Skeletal muscle satellite cell (primary cell): ENCODE measurements around the gene KAT6B.
"Not testable (repeated sequence)": the region's sequence is repeated elsewhere in the genome, so short reads cannot be mapped to it uniquely, and the experiment has no call there.

Experiments
- H3K27me3 ChIP-seq: 2 replicates; pipeline ENCODE4 v1.7.0; 2013; ENCODE audit warnings: low read length; ENCODE audit not compliant: control insufficient read depth, insufficient read depth
- H3K36me3 ChIP-seq: 2 replicates; pipeline ENCODE4 v1.7.0; 2013; ENCODE audit warnings: mild to moderate bottlenecking, control low read depth, low read length; ENCODE audit not compliant: insufficient read depth
- H3K4me1 ChIP-seq: 2 replicates; pipeline ENCODE4 v1.7.0; 2013; ENCODE audit warnings: low read length; ENCODE audit not compliant: control insufficient read depth, insufficient read depth
- H3K4me2 ChIP-seq: 2 replicates; pipeline ENCODE4 v1.7.0; 2013; ENCODE audit warnings: mild to moderate bottlenecking, low read length
- H3K4me3 ChIP-seq: 2 replicates; pipeline ENCODE4 v1.7.0; 2013; ENCODE audit warnings: low read length
- H3K9ac ChIP-seq: 2 replicates; pipeline ENCODE4 v1.7.0; 2013; ENCODE audit warnings: mild to moderate bottlenecking, low read depth, low read length, moderate library complexity
- H3K9me3 ChIP-seq: replicated peaks from 2 replicates; pipeline ENCODE4 v1.7.0; 2013; ENCODE audit warnings: mild to moderate bottlenecking, control low read depth, low read length

Gene KAT6B

DNA sequence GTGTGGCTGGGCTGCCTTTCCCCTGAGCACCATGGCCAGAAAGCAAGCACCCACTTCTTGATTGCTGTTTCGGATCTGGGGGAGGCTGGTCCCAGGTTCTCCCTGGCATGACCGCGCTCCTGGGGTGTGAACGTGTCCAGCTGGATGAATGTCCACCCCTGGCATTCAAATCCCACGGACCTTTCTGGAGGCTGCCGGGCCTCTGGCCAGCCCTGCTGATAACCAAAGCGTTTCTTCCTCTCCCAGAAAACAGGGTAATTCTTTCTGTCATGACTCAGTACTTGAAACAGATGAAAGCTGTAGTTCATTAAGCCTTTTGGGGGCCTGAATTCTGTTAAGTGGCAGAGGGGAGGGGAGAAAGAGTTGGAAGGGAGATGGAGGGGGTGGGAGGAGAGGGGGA lies 211.9 kb downstream of the KAT6B start:
- H3K36me3 ChIP-seq, result no peaks in the 10 kb centered on the region
- H3K4me3 ChIP-seq, result no peak overlapping the region
- H3K9ac ChIP-seq, result no peak overlapping the region
- H3K9me3 ChIP-seq, result no peaks in the 10 kb centered on the region
- no peaks in the 10 kb centered on the region for H3K4me1 ChIP-seq
- no peak overlapping the region for H3K4me2 ChIP-seq
- H3K27me3 ChIP-seq, result no peaks in the 10 kb centered on the region

DNA sequence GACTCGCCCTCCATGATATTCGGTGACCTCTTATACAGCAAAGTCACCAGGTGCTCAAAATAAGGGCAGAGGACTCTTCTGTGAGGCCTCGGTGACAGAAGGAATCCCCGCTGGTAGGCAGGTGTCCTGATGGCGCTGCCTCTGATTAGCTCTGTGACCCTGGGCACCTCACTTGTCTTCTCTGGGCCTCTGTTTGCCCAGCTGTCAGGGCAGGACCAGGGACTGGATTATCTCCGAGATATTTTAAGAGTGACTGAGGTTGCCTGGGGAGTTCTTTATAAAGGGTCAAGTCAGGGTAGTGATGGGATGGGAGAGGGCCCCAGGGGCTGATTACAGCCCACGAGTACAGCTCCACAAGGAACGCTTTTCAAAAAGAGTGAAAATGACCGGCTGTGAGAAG lies 214.2 kb downstream of the KAT6B start:
- no peaks in the 10 kb centered on the region for H3K36me3 ChIP-seq
- no peaks in the 10 kb centered on the region for H3K9me3 ChIP-seq
- H3K4me2 ChIP-seq, result no peak overlapping the region
- no peaks in the 10 kb centered on the region for H3K27me3 ChIP-seq
- H3K4me3 ChIP-seq, result no peak overlapping the region
- H3K9ac ChIP-seq, result no peak overlapping the region
- no peaks in the 10 kb centered on the region for H3K4me1 ChIP-seq

DNA sequence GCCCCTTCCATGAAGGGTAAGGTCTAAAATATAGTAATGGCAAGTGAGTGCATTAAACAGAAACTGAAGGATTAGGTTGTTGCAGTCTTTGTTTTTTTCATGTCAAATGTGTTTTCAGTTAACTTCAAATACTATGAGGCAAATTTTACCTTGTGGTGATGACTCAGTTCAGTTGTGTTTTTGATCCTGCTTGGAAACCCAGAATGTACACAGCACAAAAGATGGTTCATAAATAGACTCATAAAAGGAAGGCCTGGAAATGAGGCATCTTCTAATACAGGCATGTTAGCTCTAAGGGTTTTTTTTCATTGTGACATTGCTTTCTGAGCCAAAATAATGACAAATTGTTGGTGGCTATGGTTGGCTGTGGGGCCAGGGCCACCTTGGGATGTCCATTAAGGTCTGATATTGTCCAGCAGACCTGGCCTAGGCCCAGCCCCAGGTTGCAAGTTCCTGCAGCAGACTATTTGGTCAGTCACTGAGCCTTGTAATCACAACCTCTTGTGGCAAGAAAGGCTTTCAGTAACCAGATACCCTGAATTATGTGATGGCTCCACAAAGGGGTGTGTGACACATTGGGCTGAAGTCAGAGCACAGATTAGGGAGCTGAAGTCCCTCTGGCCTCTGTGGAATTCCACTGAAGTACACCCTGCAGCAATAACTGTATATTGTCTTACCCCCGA lies 216.0 kb downstream of the KAT6B start:
- H3K36me3 ChIP-seq, result no peaks in the 10 kb centered on the region
- H3K4me3 ChIP-seq, result no peak overlapping the region
- H3K4me2 ChIP-seq, result no peak overlapping the region
- no peak overlapping the region for H3K9ac ChIP-seq
- H3K9me3 ChIP-seq, result no peaks in the 10 kb centered on the region
- no peaks in the 10 kb centered on the region for H3K27me3 ChIP-seq
- H3K4me1 ChIP-seq, result no peaks in the 10 kb centered on the region

DNA sequence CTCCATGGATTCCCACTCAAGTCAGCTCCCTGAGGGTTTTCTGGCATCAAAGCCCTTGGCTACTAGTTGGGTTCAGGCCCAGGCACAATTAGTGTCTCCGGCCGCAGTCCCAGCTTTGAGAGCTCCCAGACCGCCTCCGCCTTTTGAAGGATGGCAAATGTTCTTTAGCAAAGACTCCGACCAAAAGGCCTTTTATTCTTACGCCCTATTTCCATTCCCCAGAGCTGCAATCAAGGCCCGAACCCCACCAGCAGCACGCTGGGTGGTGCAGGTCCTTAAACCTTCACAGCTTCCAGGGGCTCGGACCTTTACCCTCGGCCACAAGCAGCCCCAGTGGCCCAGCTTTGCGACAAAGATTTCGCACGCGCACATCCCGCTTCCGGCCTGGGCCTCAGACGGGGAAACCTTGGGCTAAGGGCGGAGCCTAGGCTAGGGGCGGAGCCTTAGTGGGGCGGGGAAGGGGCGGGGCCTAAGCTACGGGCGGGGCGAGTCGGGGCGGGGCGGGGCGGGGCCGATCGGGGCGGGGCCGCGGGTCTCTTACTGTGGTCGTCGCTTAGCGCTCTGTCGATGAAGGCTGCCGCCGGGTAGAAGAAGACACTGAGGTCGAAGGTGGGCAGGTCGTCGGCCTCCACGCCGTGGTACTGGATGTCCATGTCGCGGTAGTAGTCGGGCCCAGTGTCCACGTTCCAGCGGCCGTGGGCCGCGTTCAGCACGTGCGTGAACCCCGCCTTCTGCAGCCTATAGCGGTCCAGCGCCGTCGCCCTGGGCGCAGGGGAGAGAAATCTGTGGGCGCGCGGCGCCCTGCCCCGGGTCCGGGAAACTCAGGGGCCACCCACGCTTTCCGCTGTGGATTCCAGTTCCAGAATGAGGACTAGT lies 217.1 kb downstream of the KAT6B start:
- Histone ChIP-seq H3K4me3 (no peak overlapping the region), H3K36me3 (no peaks in the 10 kb centered on the region), H3K9me3 (no peaks in the 10 kb centered on the region), H3K27me3 (no peaks in the 10 kb centered on the region), H3K4me1 (no peaks in the 10 kb centered on the region), H3K9ac (no peak overlapping the region), H3K4me2 (no peak overlapping the region)

GRCh38 chr10:75048669-75049098 lies 222.3 kb downstream of the KAT6B start:
- H3K27me3 ChIP-seq, result peaks cover 4% of the 10 kb centered on the region
- no peak overlapping the region for H3K9ac ChIP-seq
- H3K4me2 ChIP-seq, result no peak overlapping the region
- H3K4me3 ChIP-seq, result no peak overlapping the region
- no peaks in the 10 kb centered on the region for H3K36me3 ChIP-seq
- no peaks in the 10 kb centered on the region for H3K9me3 ChIP-seq
- H3K4me1 ChIP-seq, result no peaks in the 10 kb centered on the region

DNA sequence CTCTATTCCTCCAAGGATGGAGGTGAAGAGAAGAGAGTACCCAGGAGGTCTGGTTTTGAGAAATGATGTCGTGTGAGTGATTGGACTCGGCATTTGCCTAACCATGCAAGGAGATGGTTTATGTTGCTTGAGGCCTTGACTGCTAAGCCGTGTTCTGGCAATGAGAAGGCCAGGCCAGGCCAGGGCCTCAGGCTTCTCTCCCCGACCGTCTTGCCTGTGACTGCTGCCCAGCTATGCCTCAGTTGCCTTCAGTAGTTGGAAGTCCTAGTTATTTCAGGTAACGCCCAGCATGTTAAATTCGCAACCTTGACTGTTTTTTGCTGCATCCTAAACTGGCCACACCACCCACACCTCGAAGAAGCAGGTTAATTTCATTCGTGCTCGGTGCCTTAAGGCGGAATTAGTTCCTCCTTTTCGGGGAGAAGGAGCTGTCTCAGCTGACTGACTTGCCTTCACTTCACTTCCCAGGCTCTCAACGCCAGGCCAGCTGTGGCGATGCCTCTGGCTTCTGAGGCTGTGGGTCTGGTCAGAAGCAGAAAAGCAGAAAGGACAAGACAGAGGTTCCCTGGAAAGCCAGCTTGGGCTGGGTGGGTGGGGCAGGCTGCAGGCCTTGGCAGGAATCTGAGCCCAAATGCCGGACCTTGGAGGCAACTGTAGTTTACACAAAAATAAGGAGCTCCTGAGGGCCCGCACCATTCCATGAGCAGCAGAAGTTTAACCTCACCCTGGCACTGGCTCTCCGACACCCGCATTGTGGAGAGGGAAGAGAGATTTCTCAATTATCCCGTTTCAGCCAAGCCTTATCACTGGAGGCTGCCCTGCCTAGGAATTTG lies 223.1 kb downstream of the KAT6B start:
- H3K4me2 ChIP-seq, result no peak overlapping the region
- peaks cover 4% of the 10 kb centered on the region for H3K27me3 ChIP-seq
- no peak overlapping the region for H3K9ac ChIP-seq
- H3K36me3 ChIP-seq, result no peaks in the 10 kb centered on the region
- no peaks in the 10 kb centered on the region for H3K4me1 ChIP-seq
- no peak overlapping the region for H3K4me3 ChIP-seq
- no peaks in the 10 kb centered on the region for H3K9me3 ChIP-seq

DNA sequence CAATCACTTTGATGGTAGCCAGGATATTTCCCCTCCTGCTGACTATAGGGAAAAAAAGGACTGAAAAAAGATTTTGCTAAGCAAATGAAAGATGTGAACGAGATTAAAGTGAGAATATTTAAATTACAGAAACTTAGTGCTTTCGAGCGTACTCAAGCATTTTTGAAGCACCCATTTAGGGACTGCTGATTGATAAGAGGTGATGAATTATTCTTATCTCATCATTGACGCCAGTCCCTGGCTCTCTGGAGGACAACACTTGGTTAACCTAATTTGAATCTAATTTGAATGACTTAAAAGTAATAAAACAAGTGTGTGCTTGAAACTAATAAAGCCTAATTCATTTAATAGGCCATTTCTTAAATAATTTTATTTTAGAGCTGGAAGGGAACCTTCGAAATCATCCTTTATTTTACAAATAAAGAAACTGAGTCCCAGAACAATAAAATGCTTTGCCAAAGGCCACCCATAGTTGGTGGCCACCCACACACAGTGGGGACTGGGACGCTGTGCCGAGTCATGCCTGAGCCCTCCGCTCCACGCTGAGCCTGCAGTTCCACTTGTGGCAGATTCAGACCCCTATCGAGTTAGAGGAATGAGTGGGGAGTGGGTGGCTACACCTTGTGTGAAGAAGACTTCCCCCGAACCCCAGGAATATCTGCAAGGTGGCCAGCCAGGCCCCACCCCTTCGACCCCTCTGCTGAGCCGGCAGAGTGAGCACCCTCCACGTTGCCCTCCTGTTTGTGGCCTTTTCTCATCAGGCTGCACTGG lies 223.9 kb downstream of the KAT6B start:
- Histone ChIP-seq H3K9ac (no peak overlapping the region), H3K4me2 (no peak overlapping the region), H3K36me3 (no peaks in the 10 kb centered on the region), H3K9me3 (no peaks in the 10 kb centered on the region), H3K4me1 (no peaks in the 10 kb centered on the region), H3K27me3 (peaks cover 4% of the 10 kb centered on the region), H3K4me3 (no peak overlapping the region)

DNA sequence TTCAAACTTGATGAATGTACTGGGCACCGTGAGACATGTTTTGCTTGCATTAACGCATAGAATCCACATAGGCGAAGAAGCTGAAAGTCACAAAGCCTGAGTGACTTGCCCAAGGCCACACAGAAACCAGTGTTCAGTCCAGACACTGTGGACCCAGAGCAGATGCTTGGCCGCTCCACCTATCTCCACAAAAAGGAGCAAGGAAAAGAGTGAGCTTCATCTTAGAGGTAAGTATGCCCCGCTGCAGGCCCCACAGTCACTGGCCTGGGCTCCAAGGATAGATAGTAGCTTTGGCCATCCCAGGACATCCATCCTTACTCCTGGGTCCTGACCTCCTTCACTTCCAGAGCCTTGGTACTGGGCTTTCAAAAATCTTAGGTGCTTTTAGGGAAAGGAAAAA lies 224.9 kb downstream of the KAT6B start:
- Histone ChIP-seq H3K4me2 (no peak overlapping the region), H3K4me1 (no peaks in the 10 kb centered on the region), H3K9ac (no peak overlapping the region), H3K9me3 (no peaks in the 10 kb centered on the region), H3K27me3 (peaks cover 4% of the 10 kb centered on the region), H3K4me3 (no peak overlapping the region), H3K36me3 (no peaks in the 10 kb centered on the region)

DNA sequence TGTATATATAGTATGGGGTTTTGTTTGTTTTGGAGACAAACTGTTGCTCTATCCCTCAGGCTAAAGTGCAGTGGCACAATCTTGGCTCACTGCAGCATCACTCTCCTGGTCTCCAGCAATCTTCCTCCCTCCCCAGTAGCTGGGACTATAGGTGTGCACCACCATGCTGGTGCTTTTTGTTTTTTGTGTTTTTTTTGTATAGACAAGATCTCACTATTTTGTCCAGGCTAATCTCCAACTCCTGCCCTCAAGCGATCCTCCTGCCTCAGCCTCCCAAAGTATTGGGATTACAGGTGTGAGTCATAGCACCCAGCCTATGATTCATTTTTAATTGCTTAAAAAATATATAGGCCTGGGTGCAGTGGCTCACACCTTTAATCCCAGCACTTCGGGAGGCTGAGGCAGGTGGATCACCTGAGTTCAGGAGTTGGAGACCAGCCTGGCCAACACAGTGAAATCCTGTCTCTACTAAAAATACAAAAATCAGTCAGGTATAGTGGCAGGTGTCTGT lies 229.6 kb downstream of the KAT6B start:
- not testable (repeated sequence) for H3K4me1 ChIP-seq, H3K27me3 ChIP-seq, H3K36me3 ChIP-seq, H3K4me3 ChIP-seq, H3K9ac ChIP-seq, H3K4me2 ChIP-seq, H3K9me3 ChIP-seq

DNA sequence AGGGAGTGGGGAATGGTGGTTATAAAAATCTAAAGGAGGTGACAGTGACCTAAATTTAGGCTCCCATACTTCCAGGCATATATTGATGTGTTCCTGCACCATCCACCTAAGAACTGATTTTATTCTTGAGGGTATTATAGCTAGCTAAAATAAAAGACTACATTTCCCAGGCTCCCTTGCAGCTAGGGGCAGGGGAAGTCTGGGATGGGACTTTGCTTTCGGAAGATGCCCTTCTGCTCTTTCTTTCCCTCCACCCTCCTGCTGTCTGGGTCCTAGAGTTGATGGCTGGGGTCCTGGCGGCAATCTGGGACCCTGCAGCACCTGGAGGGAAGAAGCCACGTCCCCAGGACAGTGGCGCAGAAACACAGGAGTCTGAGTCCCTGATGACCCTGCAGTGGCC lies 231.3 kb downstream of the KAT6B start:
- Histone ChIP-seq H3K9ac (no peak overlapping the region), H3K27me3 (no peaks in the 10 kb centered on the region), H3K4me3 (no peak overlapping the region)

DNA sequence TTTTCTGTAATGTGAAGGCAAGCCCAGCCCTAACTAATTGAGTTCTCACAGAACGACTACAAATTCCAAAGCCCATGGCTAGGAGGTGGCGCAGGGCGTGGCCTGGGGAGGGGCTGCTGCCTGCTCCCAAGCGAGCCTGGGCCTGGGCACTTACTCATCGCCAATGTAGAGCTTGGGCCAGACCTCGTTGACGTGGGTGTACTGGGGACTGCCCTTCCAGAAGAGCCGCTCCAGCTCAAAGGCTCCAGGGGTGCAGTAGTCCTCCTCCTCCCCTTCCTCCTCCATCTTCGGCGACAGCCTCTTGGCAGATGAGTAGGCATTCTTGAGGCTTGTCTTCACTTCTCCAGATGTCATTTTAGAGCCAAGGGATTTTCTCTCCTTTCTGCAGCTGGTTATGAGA lies 231.8 kb downstream of the KAT6B start:
- Histone ChIP-seq H3K36me3 (no peaks in the 10 kb centered on the region), H3K4me2 (no peak overlapping the region), H3K4me3 (no peak overlapping the region), H3K4me1 (no peaks in the 10 kb centered on the region), H3K27me3 (no peaks in the 10 kb centered on the region), H3K9me3 (no peaks in the 10 kb centered on the region), H3K9ac (no peak overlapping the region)

More for the DNA sequence above, 231.3 kb downstream of the KAT6B start:
- H3K4me1 ChIP-seq, result no peaks in the 10 kb centered on the region
- H3K9me3 ChIP-seq, result no peaks in the 10 kb centered on the region
- no peak overlapping the region for H3K4me2 ChIP-seq
- no peaks in the 10 kb centered on the region for H3K36me3 ChIP-seq
